PC-9 (cell line): ENCODE measurements around the gene ZRSR2. TPM values are rescaled to one million over a fixed set of nuclear protein-coding genes. Genes with fewer than 3 reads are reported as not detected.

ENCODE experiments used
- BruUV-seq: library from RNA; stranded (reverse); fragments of 400-500 nt; replicated peaks from 2 replicates; lab custom pipeline; 2021; lab: Mats Ljungman, UMichigan
- CTCF ChIA-PET: fragments of 300-600 bp; sonication (Branson Sonifier 250); formaldehyde crosslinking; loops from one replicate; lab custom pipeline; 2022; ENCODE audit warnings: antibody characterized with exemption; lab: Charles Lee
- POLR2A ChIA-PET: fragments of 300-600 bp; sonication (Branson Sonifier 250); formaldehyde crosslinking; loops from one replicate; lab custom pipeline; 2022; ENCODE audit warnings: antibody characterized with exemption; ENCODE audit not compliant: unreplicated experiment; lab: Charles Lee
- DNase-seq, 2 experiments: peaks; one replicate each; pipeline versions ENCODE4 v3.0.0 to v3.0.0-alpha.2; 2015 to 2022; ENCODE audit warnings: mixed read lengths in 1 of 2
- H2AFZ ChIP-seq: fragments of 200-600 bp; sonication (generic); 2 replicates; pipeline ENCODE4 v1.8.1; 2017; ENCODE audit warnings: antibody characterized with exemption
- H3F3A ChIP-seq: fragments of 200-600 bp; sonication (generic); 2 replicates; pipeline ENCODE4 v1.8.1; 2017; ENCODE audit warnings: antibody characterized with exemption, mild to moderate bottlenecking, low read depth; ENCODE audit not compliant: insufficient read depth
- H3K27ac ChIP-seq: fragments of 200-600 bp; sonication (generic); 2 replicates; pipeline ENCODE4 v1.6.1; 2016; ENCODE audit warnings: mixed run types
- H3K27me3 ChIP-seq: fragments of 200-600 bp; sonication (generic); 2 replicates; pipeline ENCODE4 v1.6.1; 2016; ENCODE audit warnings: low read depth, mixed run types; ENCODE audit not compliant: insufficient read depth
- H3K36me3 ChIP-seq: fragments of 200-600 bp; sonication (generic); 2 replicates; pipeline ENCODE4 v1.6.1; 2016; ENCODE audit warnings: low read depth, mixed run types
- H3K4me1 ChIP-seq: fragments of 200-600 bp; sonication (generic); replicated peaks from 2 replicates; pipeline ENCODE4 v1.6.1; 2016; ENCODE audit warnings: mixed run types; ENCODE audit not compliant: insufficient read depth
- H3K4me2 ChIP-seq: fragments of 200-600 bp; sonication (generic); 2 replicates; pipeline ENCODE4 v1.6.1; 2017; ENCODE audit warnings: mixed run types
- H3K4me3 ChIP-seq: fragments of 200-600 bp; sonication (generic); 2 replicates; pipeline ENCODE4 v1.6.1; 2016; ENCODE audit warnings: mixed run types
- H3K79me2 ChIP-seq: fragments of 200-600 bp; sonication (generic); 2 replicates; pipeline ENCODE4 v1.6.1; 2017; ENCODE audit warnings: low read depth, mixed run types
- H3K9me2 ChIP-seq: fragments of 200-600 bp; sonication (generic); 2 replicates; pipeline ENCODE4 v1.8.1; 2017; ENCODE audit warnings: mild to moderate bottlenecking; ENCODE audit not compliant: insufficient read depth
- H3K9me3 ChIP-seq: fragments of 200-600 bp; sonication (generic); 2 replicates; pipeline ENCODE4 v1.8.1; 2016; ENCODE audit warnings: low read depth; ENCODE audit not compliant: insufficient read depth
- H4K20me1 ChIP-seq: fragments of 200-600 bp; sonication (generic); 2 replicates; pipeline ENCODE4 v1.8.1; 2017; ENCODE audit not compliant: insufficient read depth
- EZH2 ChIP-seq: fragments of 200-600 bp; sonication (generic); IDR thresholded peaks from 2 replicates; pipeline ENCODE4 v1.8.0; 2017; ENCODE audit warnings: antibody characterized with exemption, low read depth
- intact Hi-C: fragments of 100-400 bp; cut with micrococcal nuclease; formaldehyde crosslinking; loops from one replicate; pipeline ENCODE4 v1.10.0; 2022; ENCODE audit not compliant: unreplicated experiment
- total RNA-seq: library from RNA; stranded (reverse); gene quantifications from 2 replicates; pipeline ENCODE4 v1.2.3, GENCODE V29; 2021
- TF ChIP-seq, protein P1 (sequence below): fragments of 200-600 bp; sonication (generic); conservative IDR thresholded peaks from 2 replicates; pipeline ENCODE4 v1.6.1; 2017; ENCODE audit warnings: mixed run types, antibody characterized with exemption, mild to moderate bottlenecking, moderate library complexity

Gene ZRSR2
- total RNA-seq, 1 experiment from 2014 or later: 7.6 TPM

DNA sequence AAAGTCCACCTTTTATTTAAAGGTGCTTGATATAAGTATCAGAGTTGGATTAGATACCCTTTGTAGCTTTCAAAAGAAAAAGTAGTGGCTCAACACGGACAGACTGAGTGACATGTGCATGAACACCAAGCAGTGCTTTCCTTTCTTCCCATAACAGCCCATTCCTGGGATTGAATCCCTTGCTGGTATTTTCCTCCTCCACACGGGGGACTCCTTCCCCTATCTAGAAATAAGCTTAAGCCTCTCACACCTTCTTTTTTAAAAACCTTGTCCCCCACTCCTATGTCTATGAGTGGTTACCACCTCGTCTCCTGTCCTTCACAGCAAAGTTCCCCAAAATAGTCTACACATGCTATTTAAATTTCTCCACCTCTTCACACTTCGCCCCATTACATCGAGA is 59.3 kb downstream of the ZRSR2 start:
- Histone ChIP-seq H3K9me2 (no peaks in the 10 kb centered on the region), H3K4me1 (peaks cover 7% of the 10 kb centered on the region; the same call in 1 of the 2 replicates), H3K36me3 (no peaks in the 10 kb centered on the region), H3K27me3 (no peaks in the 10 kb centered on the region), H3K4me3 (no peak overlapping the region), H3K27ac (no peak overlapping the region), H3K4me2 (no peak overlapping the region), H3K79me2 (no peaks in the 10 kb centered on the region), H4K20me1 (no peaks in the 10 kb centered on the region), H2AFZ (no peak overlapping the region), H3K9me3 (no peaks in the 10 kb centered on the region), H3F3A (no peaks in the 10 kb centered on the region)
- BruUV-seq: no TSS peak
- TF ChIP-seq, protein P1, sequence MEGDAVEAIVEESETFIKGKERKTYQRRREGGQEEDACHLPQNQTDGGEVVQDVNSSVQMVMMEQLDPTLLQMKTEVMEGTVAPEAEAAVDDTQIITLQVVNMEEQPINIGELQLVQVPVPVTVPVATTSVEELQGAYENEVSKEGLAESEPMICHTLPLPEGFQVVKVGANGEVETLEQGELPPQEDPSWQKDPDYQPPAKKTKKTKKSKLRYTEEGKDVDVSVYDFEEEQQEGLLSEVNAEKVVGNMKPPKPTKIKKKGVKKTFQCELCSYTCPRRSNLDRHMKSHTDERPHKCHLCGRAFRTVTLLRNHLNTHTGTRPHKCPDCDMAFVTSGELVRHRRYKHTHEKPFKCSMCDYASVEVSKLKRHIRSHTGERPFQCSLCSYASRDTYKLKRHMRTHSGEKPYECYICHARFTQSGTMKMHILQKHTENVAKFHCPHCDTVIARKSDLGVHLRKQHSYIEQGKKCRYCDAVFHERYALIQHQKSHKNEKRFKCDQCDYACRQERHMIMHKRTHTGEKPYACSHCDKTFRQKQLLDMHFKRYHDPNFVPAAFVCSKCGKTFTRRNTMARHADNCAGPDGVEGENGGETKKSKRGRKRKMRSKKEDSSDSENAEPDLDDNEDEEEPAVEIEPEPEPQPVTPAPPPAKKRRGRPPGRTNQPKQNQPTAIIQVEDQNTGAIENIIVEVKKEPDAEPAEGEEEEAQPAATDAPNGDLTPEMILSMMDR: no peak
- TF ChIP-seq EZH2: no peak
- CTCF ChIA-PET: interaction anchor here (0.6 kb wide), 1 partner anchor 506 kb away, joined by 3 read pairs; no protein-coding TSS in a partner anchor
- POLR2A ChIA-PET: no interaction called here
- intact Hi-C loops: no loop called here
- no peak for DNase-seq

DNA sequence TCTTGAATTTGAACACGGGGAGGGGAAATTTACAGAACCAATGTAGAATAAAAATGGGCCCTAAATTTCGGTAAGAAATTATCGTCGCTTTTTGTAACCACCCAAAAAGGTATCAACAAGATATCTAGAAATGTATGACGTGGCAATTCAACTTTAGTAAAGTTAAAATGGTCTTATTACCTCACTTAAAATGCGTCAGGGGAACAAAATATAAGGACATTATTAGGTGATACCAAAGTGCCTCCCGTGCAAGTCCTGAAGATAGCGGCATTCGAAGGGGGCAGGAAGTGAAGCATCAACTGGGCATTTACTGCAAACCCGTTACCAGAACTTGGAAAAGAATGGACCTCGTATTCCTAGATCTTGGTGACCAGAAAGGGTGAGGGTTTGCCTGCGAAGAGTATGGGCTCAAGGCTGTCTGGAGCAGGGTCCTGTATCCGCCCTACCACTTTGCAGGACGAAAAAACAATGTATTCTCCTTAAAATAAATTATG is 63.3 kb downstream of the ZRSR2 start:
- no peaks in the 10 kb centered on the region for H4K20me1 ChIP-seq
- H3K9me2 ChIP-seq: no peaks in the 10 kb centered on the region
- intact Hi-C loops: no loop called here
- ChIA-PET POLR2A (no interaction called here), CTCF (no interaction called here)
- peak overlapping the region; percentile 74 for H3K4me3 ChIP-seq
- H3K4me2 ChIP-seq: peak overlapping the region; percentile 88
- H3K27ac ChIP-seq: no peak overlapping the region
- no peaks in the 10 kb centered on the region for H3K36me3 ChIP-seq
- peaks cover 7% of the 10 kb centered on the region; the same call in 1 of the 2 replicates for H3K4me1 ChIP-seq
- H3K9me3 ChIP-seq: no peaks in the 10 kb centered on the region
- H3K27me3 ChIP-seq: no peaks in the 10 kb centered on the region
- peak overlapping the region; percentile 92 for H2AFZ ChIP-seq
- peaks cover 9% of the 10 kb centered on the region; the same call in 1 of the 2 replicates for H3F3A ChIP-seq
- DNase-seq: no peak
- H3K79me2 ChIP-seq: no peaks in the 10 kb centered on the region
- TF ChIP-seq EZH2: no peak
- TF ChIP-seq, protein P1: no peak
- BruUV-seq: TSS peak; percentile 58

DNA sequence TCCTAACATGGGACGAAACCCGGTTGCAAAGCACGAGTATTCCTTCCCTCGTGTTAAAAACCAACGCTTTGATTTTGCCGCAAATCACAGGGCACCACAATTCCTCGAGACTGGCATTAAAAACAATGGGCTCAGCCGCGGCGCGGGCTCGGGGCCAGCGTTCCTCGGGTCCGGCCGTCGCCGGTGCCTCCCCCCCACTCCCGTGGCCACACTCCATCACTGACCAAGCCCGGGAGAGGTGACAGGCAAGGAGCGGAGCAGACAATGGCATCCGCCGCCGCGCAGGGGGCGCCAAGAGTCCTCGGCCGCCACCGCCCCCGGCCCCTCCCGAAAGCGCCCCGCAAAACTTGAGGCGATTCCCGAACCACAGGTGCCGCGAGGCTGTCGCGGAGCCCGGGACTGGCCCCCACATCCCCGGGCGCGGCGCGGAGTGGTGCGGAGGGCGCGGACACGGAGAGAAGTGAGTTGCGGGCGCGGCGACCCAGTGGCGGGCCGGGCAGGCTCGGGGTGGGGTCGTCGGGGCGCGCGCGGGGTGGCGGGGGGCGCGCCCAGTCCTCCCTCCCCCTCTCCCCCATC is 63.9 kb downstream of the ZRSR2 start:
- Histone ChIP-seq H4K20me1 (no peaks in the 10 kb centered on the region), H3K4me3 (peak overlapping the region; percentile 74), H3K27ac (no peak overlapping the region), H3K36me3 (no peaks in the 10 kb centered on the region), H3K27me3 (no peaks in the 10 kb centered on the region), H3K4me1 (peaks cover 7% of the 10 kb centered on the region; the same call in 1 of the 2 replicates), H3K4me2 (peak overlapping the region; percentile 88), H3K9me3 (no peaks in the 10 kb centered on the region), H2AFZ (peak overlapping the region; percentile 92), H3F3A (peaks cover 9% of the 10 kb centered on the region; the same call in 1 of the 2 replicates), H3K9me2 (no peaks in the 10 kb centered on the region), H3K79me2 (no peaks in the 10 kb centered on the region)
- peak; percentile 36 to 53 for DNase-seq
- ChIA-PET CTCF (no interaction called here), POLR2A (interaction anchor here (0.6 to 1.0 kb wide), 3 partner anchors 32 to 865 kb away, joined by 3 to 20 read pairs (median 4); partner anchors contain the start of gene SYAP1)
- BruUV-seq: no TSS peak
- intact Hi-C loops: no loop called here
- TF ChIP-seq EZH2: no peak
- TF ChIP-seq, protein P1: no peak; the same call in 1 of the 2 replicates
